ENCODE results near the gene TLCD3A. TPM values are rescaled to one million over a fixed set of nuclear protein-coding genes. Genes with fewer than 3 reads are reported as not detected.

Gene TLCD3A
- total RNA-seq, 4 donors from 2014 or later: 9.0 to 13.7 (median 10.9) TPM

GRCh38 chr17:688100-688989, 44.1 kb upstream of the TLCD3A start:
- intact Hi-C loops (cut with DNase I): no loop called here

GRCh38 chr17:689556-690275, 42.7 kb upstream of the TLCD3A start:
- TF ChIP-seq, protein P1, sequence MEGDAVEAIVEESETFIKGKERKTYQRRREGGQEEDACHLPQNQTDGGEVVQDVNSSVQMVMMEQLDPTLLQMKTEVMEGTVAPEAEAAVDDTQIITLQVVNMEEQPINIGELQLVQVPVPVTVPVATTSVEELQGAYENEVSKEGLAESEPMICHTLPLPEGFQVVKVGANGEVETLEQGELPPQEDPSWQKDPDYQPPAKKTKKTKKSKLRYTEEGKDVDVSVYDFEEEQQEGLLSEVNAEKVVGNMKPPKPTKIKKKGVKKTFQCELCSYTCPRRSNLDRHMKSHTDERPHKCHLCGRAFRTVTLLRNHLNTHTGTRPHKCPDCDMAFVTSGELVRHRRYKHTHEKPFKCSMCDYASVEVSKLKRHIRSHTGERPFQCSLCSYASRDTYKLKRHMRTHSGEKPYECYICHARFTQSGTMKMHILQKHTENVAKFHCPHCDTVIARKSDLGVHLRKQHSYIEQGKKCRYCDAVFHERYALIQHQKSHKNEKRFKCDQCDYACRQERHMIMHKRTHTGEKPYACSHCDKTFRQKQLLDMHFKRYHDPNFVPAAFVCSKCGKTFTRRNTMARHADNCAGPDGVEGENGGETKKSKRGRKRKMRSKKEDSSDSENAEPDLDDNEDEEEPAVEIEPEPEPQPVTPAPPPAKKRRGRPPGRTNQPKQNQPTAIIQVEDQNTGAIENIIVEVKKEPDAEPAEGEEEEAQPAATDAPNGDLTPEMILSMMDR (IDR thresholded peaks at IDR 0.05): no peak
- no peak for TF ChIP-seq POLR2A (IDR thresholded peaks at IDR 0.05)
- DNase-seq: peak in 1 of 2 donors; percentile 11
- Histone ChIP-seq H3K9me3 (no peaks in the 10 kb centered on the region), H3K4me3 (replicated peaks in 1 of 3) (no peak overlapping the region), H3K27ac (peak overlapping the region; percentile 16 to 65 (median 61)), H3K36me3 (peaks cover 4 to 9% of the 10 kb centered on the region in 2 donors), H3K4me1 (peaks cover 8 to 15% of the 10 kb centered on the region in 2 donors), H3K27me3 (no peaks in the 10 kb centered on the region)
- intact Hi-C loops (cut with DNase I): loop anchor here (10.0 kb wide), 1 partner anchor 125 kb away; no protein-coding TSS in a partner anchor
- WGBS, 2 donors: 73 to 78% methylated on average over 17 of the region's 17 CpGs

More at GRCh38 chr17:688100-688989, 44.1 kb upstream of the TLCD3A start:
- Histone ChIP-seq H3K27ac (no peak overlapping the region), H3K9me3 (no peaks in the 10 kb centered on the region), H3K4me3 (replicated peaks in 1 of 3) (no peak overlapping the region), H3K4me1 (peaks cover 8 to 15% of the 10 kb centered on the region in 2 donors), H3K27me3 (no peaks in the 10 kb centered on the region), H3K36me3 (peaks cover 0 to under 1% of the 10 kb centered on the region in 2 donors)
- WGBS, 2 donors: 84 to 90% methylated on average over 18 of the region's 18 CpGs
- DNase-seq: no peak
- no peak for TF ChIP-seq POLR2A (IDR thresholded peaks at IDR 0.05)
- TF ChIP-seq, protein P1 (IDR thresholded peaks at IDR 0.05): peak in 2 of 6 experiments; percentile 12 to 18

DNA sequence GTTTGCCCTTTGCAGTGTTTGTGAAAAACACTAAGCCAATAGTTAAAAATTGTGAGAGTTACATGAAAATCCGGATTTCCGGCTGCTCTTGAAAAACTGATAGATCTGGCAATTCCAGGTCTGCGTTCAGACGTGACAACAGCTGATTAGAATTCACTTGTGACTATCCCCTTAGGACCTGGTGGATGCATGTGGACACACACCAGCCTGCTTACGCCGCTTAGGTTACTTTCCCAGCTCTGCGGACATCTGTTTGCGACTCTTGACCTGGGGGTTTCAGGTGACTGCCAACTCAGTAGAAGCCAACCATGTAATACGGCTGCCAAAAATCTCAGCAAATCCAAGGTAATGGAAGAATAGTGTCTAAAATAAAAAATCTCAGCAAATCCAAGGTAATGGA, 42.0 kb upstream of the TLCD3A start:
- Histone ChIP-seq H3K27me3 (no peaks in the 10 kb centered on the region), H3K36me3 (peaks cover 4 to 14% of the 10 kb centered on the region in 2 donors), H3K4me3 (replicated peaks in 1 of 3) (no peak overlapping the region), H3K4me1 (peaks cover 8 to 15% of the 10 kb centered on the region in 2 donors), H3K9me3 (no peaks in the 10 kb centered on the region), H3K27ac (peak overlapping the region in 2 of 3 donors; percentile 61 to 65)
- intact Hi-C loops (cut with DNase I): loop anchor here (10.0 kb wide), 1 partner anchor 126 kb away; no protein-coding TSS in a partner anchor
- peak in 1 of 2 donors; percentile 29 for DNase-seq
- TF ChIP-seq, protein P1 (IDR thresholded peaks at IDR 0.05): peak in 1 of 6 experiments; percentile 11
- TF ChIP-seq POLR2A (IDR thresholded peaks at IDR 0.05): no peak
- 65 to 87% methylated on average over 9 of the region's 9 CpGs for WGBS, 2 donors

- intact Hi-C loops (cut with DNase I): loop anchor here (10.0 kb wide), 1 partner anchor 127 kb away; no protein-coding TSS in a partner anchor
Observed at GRCh38 chr17:691423-691822, 41.0 kb upstream of the TLCD3A start.

More at GRCh38 chr17:691423-691822, 41.0 kb upstream of the TLCD3A start:
- Histone ChIP-seq H3K27ac (peak overlapping the region in 1 of 3 donors; percentile 65), H3K27me3 (no peaks in the 10 kb centered on the region), H3K4me1 (peaks cover 8 to 15% of the 10 kb centered on the region in 2 donors), H3K9me3 (no peaks in the 10 kb centered on the region), H3K36me3 (peaks cover 4 to 19% of the 10 kb centered on the region in 2 donors), H3K4me3 (replicated peaks in 1 of 3) (no peak overlapping the region)
- DNase-seq: no peak
- WGBS, 2 donors: 90 to 94% methylated on average over 4 of the region's 4 CpGs
- no peak for TF ChIP-seq POLR2A (IDR thresholded peaks at IDR 0.05)
- TF ChIP-seq, protein P1 (IDR thresholded peaks at IDR 0.05): no peak

Measured in thyroid gland (tissue), 4 donors.